ENCODE data around the gene ITGB5. TPM values are rescaled to one million over a fixed set of nuclear protein-coding genes. Genes with fewer than 3 reads are reported as not detected.

ITGB5 gene
- total and polyA plus RNA-seq, 2 donors (not counting 1 experiment from before 2014, with no cell fraction given) = 0.15 to 0.54 TPM

GRCh38 chr3:124741027-124741426 is 146.1 kb downstream of the ITGB5 start:
- no peaks in the 10 kb centered on the region for H3K4me1 Mint-ChIP-seq

GRCh38 chr3:124731760-124732159 is 155.4 kb downstream of the ITGB5 start:
- ChIA-PET CTCF (interaction anchor here (2.0 kb wide), 1 partner anchor 28 kb away, joined by 4 read pairs; no protein-coding TSS in a partner anchor), POLR2A (interaction anchor here (0.7 kb wide), 1 partner anchor 8 kb away, joined by 5 read pairs; no protein-coding TSS in a partner anchor)
- Mint-ChIP-seq H3K27me3 (peaks cover 8% of the 10 kb centered on the region), H3K27ac (no peak overlapping the region), H3K4me3 (peak overlapping the region; percentile 13), H3K9me3 (ENCODE audit: insufficient read depth) (no peaks in the 10 kb centered on the region), H3K4me1 (peaks cover 28% of the 10 kb centered on the region)
- no peaks in the 10 kb centered on the region for H3K9me3 ChIP-seq (ENCODE audit: control extremely low read depth in 1 of 3, control insufficient read depth in 2 of 3, insufficient read depth in 1 of 3, low read length in 2 of 3)
- no peak overlapping the region for H3K4me2 ChIP-seq (replicated peaks; ENCODE audit: low read depth, low read length, poor library complexity, severe bottlenecking)
- H3K9ac ChIP-seq (ENCODE audit: low read length) = no peak overlapping the region
- no peak for ATAC-seq (ENCODE audit: low read depth)
- H3K4me3 ChIP-seq (ENCODE audit: control extremely low read depth in 1 of 5, extremely low read depth in 1 of 5, insufficient read depth in 1 of 5, low read depth in 2 of 5, low read length in 4 of 5) = no peak overlapping the region
- peaks cover 0 to 5% (median under 1%) of the 10 kb centered on the region in 4 experiments for H3K27me3 ChIP-seq (replicated peaks in 1 of 4; ENCODE audit: control extremely low read depth in 1 of 4, control insufficient read depth in 3 of 4, insufficient read depth in 4 of 4, low read length in 3 of 4)
- no peaks in the 10 kb centered on the region for H4K20me1 ChIP-seq (ENCODE audit: control insufficient read depth, insufficient read depth, low read length, poor library complexity, severe bottlenecking)
- WGBS (ENCODE audit: insufficient coverage) = no CpG with 5 or more reads among the region's 4 CpGs
- H3K27ac ChIP-seq (ENCODE audit: low read length in 2 of 2) = no peak overlapping the region
- DNase-seq = no peak
- intact Hi-C loops (cut with micrococcal nuclease) = loop anchor here (5.0 to 10.0 kb wide), 2 partner anchors 863 to 1144 kb away; partner anchors contain the start of genes HACD2 and OSBPL11
- peaks cover 10 to 14% of the 10 kb centered on the region in 2 donors for H3K4me1 ChIP-seq (ENCODE audit: control insufficient read depth in 2 of 2, insufficient read depth in 2 of 2, low read length in 2 of 2)
- no peak overlapping the region for H2AFZ ChIP-seq (ENCODE audit: insufficient read depth, low read depth, low read length, poor library complexity, severe bottlenecking)
- TF ChIP-seq CTCF (IDR thresholded peaks at IDR 0.05) (no peak), EZH2 (IDR thresholded peaks at IDR 0.05; ENCODE audit: borderline replicate concordance, insufficient read depth, low read depth, low read length, poor library complexity, severe bottlenecking) (no peak)
- peaks cover 3 to 5% of the 10 kb centered on the region in 2 experiments for H3K36me3 ChIP-seq (replicated peaks in 1 of 2; ENCODE audit: control extremely low read depth in 1 of 2, control insufficient read depth in 1 of 2, extremely low read depth in 1 of 2, insufficient read depth in 2 of 2, low read length in 1 of 2)
- peaks cover 34% of the 10 kb centered on the region for H3K79me2 ChIP-seq (ENCODE audit: control insufficient read depth, insufficient read depth, low read length)

More at GRCh38 chr3:124741027-124741426, 146.1 kb downstream of the ITGB5 start:
- H3K27me3 Mint-ChIP-seq = no peaks in the 10 kb centered on the region
- Histone ChIP-seq H3K9me3 (ENCODE audit: control extremely low read depth in 1 of 3, control insufficient read depth in 2 of 3, insufficient read depth in 1 of 3, low read length in 2 of 3) (no peaks in the 10 kb centered on the region), H3K4me1 (ENCODE audit: control insufficient read depth in 2 of 2, insufficient read depth in 2 of 2, low read length in 2 of 2) (no peaks in the 10 kb centered on the region), H3K36me3 (replicated peaks in 1 of 2; ENCODE audit: control extremely low read depth in 1 of 2, control insufficient read depth in 1 of 2, extremely low read depth in 1 of 2, insufficient read depth in 2 of 2, low read length in 1 of 2) (peaks cover 9 to 70% of the 10 kb centered on the region in 2 experiments), H3K4me2 (replicated peaks; ENCODE audit: low read depth, low read length, poor library complexity, severe bottlenecking) (no peak overlapping the region), H3K27ac (ENCODE audit: low read length in 2 of 2) (no peak overlapping the region), H3K9ac (ENCODE audit: low read length) (no peak overlapping the region), H4K20me1 (ENCODE audit: control insufficient read depth, insufficient read depth, low read length, poor library complexity, severe bottlenecking) (no peaks in the 10 kb centered on the region), H3K27me3 (replicated peaks in 1 of 4; ENCODE audit: control extremely low read depth in 1 of 4, control insufficient read depth in 3 of 4, insufficient read depth in 4 of 4, low read length in 3 of 4) (no peaks in the 10 kb centered on the region), H3K4me3 (ENCODE audit: control extremely low read depth in 1 of 5, extremely low read depth in 1 of 5, insufficient read depth in 1 of 5, low read depth in 2 of 5, low read length in 4 of 5) (no peak overlapping the region), H3K79me2 (ENCODE audit: control insufficient read depth, insufficient read depth, low read length) (no peaks in the 10 kb centered on the region), H2AFZ (ENCODE audit: insufficient read depth, low read depth, low read length, poor library complexity, severe bottlenecking) (no peak overlapping the region)
- no peaks in the 10 kb centered on the region for H3K9me3 Mint-ChIP-seq (ENCODE audit: insufficient read depth)
- POLR2A ChIA-PET = no interaction called here
- CTCF ChIA-PET = no interaction called here
- intact Hi-C loops (cut with micrococcal nuclease) = no loop called here
- no peak for ATAC-seq (ENCODE audit: low read depth)
- TF ChIP-seq CTCF (IDR thresholded peaks at IDR 0.05) (no peak), EZH2 (IDR thresholded peaks at IDR 0.05; ENCODE audit: borderline replicate concordance, insufficient read depth, low read depth, low read length, poor library complexity, severe bottlenecking) (no peak)
- 94% methylated on average over 6 of the region's 6 CpGs for WGBS (ENCODE audit: insufficient coverage)
- no peak for DNase-seq
- H3K4me3 Mint-ChIP-seq = no peak overlapping the region
- no peak overlapping the region for H3K27ac Mint-ChIP-seq
